Heart right ventricle (tissue), 16 donors: ENCODE measurements around the gene VPS13D. TPM values are rescaled to one million over a fixed set of nuclear protein-coding genes. Genes with fewer than 3 reads are reported as not detected.

Experiments
- ATAC-seq, 8 donors: fragments of 200-7000 bp; cut with Tn5 transposase; one replicate each; pipeline ENCODE4 v1.9.1; 2020; ENCODE audit warnings: mild to moderate bottlenecking in 8 of 8, moderate library complexity in 8 of 8, moderate number of reproducible peaks in 1 of 8
- DNase-seq, 2 donors: peaks; one replicate each; pipeline ENCODE4 v3.0.0-alpha.2; 2020
- H3K27ac ChIP-seq, 10 donors: fragments of 200-600 bp; sonication (generic) in 2 of 10; one replicate each; pipeline versions ENCODE4 v1.5.0 to v1.8.0; 2020 to 2022; ENCODE audit warnings: mild to moderate bottlenecking in 3 of 10
- H3K27me3 ChIP-seq, 7 donors: fragments of 200-600 bp; one replicate each; pipeline ENCODE4 v1.8.0; 2021 to 2022; ENCODE audit warnings: mild to moderate bottlenecking in 2 of 7
- H3K36me3 ChIP-seq, 9 donors: fragments of 200-600 bp; sonication (generic) in 1 of 9; one replicate each; pipeline versions ENCODE4 v1.5.0 to v1.8.0; 2020 to 2022; ENCODE audit warnings: mild to moderate bottlenecking in 2 of 9
- H3K4me1 ChIP-seq, 9 donors: fragments of 200-600 bp; sonication (generic) in 1 of 9; one replicate each; pipeline versions ENCODE4 v1.5.0 to v1.8.0; 2020 to 2022; ENCODE audit warnings: mild to moderate bottlenecking in 4 of 9
- H3K4me3 ChIP-seq, 10 donors: fragments of 200-600 bp; sonication (generic) in 2 of 10; one replicate each; pipeline versions ENCODE4 v1.5.0 to v1.8.0; 2020 to 2022; ENCODE audit warnings: mild to moderate bottlenecking in 7 of 10, moderate library complexity in 2 of 10
- H3K9me3 ChIP-seq, 11 donors: fragments of 200-600 bp in 10 of 11; sonication (generic) in 2 of 11; one replicate each; pipeline versions ENCODE4 v1.5.0 to v1.8.0; 2013 to 2022; ENCODE audit warnings: mild to moderate bottlenecking in 2 of 11, control low read depth in 1 of 11, moderate library complexity in 1 of 11
- WGBS, 2 donors: extraction: QIAGEN DNeasy Blood & Tissue Kit; methylation state at CpG; one replicate each; pipeline ENCODE4 v1.1.7; 2013; ENCODE audit warnings: inconsistent platforms in 1 of 2; 5-methylcytosine and 5-hydroxymethylcytosine counted together
- intact Hi-C, 10 donors: fragments of 100-400 bp; cut with DNase I; formaldehyde crosslinking; loops; one replicate each; pipeline versions ENCODE4 v1.11.1 to v1.14.2; 2022
- polyA plus RNA-seq, 2 donors: library from polyadenylated mRNA; stranded (reverse); fragments of 200-250 nt; gene quantifications; one replicate each; pipeline ENCODE4 v1.2.3, GENCODE V29; 2013
- total RNA-seq, 10 donors: library from RNA; stranded (reverse); fragmentation: NEBNext Ultra II Directional in 3 of 10; extraction: Animal tissue kit (Norgen Biotek cat#: 25700) in 3 of 10; gene quantifications; one replicate each; pipeline versions ENCODE4 v1.2.1 to v1.2.4, GENCODE V29; 2021 to 2023
- TF ChIP-seq, protein P1 (sequence below), 9 donors: fragments of 200-600 bp; sonication (generic) in 2 of 9; IDR thresholded peaks; one replicate each; pipeline versions ENCODE4 v1.5.0 to v1.8.0; 2021 to 2022; ENCODE audit warnings: antibody characterized with exemption in 9 of 9, mild to moderate bottlenecking in 5 of 9, moderate library complexity in 1 of 9
- donor health status: Arrhythmogenic right ventricular cardiomyopathy.
- donor health status: ischemic (EF 13 %, LVEDD 7.1; RV severe dilation, severe dysfunction).
- donor health status: healthy with polysubstance abuse.
- donor health status: DM: no; HTN: yes; CAD: no.
- donor health status: DM: no; HTN: no; CAD: no.
- donor health status: ischemic (EF 25% LVEDD 6.9; RV normal size, moderate dysfunction).
- donor health status: ischemic (EF 25% LVEDD 5.7; RV mildly dilated, moderate dysfunction).
- donor health status: healthy.
- donor health status: DM: yes; HTN: yes; CAD: no.
- donor health status: Ischemic cardiomyopathy.
- donor health status: ischemic (EF 35%, LVEDD 5.7; RV mildly dilated, moderate dysfunction).
- donor health status: nonischemic (EF 11% LVEDD 7.7; RV severe dilation, severe dysfunction).
- donor health status: DM: yes; HTN: yes; CAD: no.
- donor health status: PGD.
- donor health status: ischemic (EF 29% LVEDD 5.4; RV normal size, mild dysfunction).
- donor health status: nonischemic (EF 23%, LVEDD 6.1; RV moderate dilation, normal function).

The VPS13D gene
- total and polyA plus RNA-seq, 12 donors: 36.9 to 161 (median 83.3) TPM

DNA sequence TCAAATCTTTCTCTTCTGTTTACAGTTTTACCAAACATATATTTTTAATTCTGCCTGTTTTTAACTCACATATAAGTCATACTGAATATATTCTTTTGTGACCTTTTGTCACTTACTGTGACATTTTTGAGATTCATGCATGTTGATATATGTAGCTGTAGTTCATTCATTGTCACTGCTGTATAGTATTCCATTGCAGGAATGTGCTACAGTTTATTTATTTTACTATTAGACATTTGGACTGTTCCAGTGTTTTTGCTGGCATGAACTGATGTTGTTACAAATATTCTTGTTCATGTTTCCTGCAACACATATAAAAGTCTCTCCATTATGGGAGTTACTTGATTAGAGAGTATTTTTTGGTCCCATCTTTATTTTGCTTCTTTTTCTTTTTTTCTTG lies 213.3 kb downstream of the VPS13D start:
- no peak overlapping the region for H3K4me3 ChIP-seq
- DNase-seq (no peak), ATAC-seq (no peak)
- peaks cover 0 to 53% (median 0%) of the 10 kb centered on the region in 9 donors for H3K36me3 ChIP-seq
- no peaks in the 10 kb centered on the region for H3K27me3 ChIP-seq
- no peak overlapping the region for H3K27ac ChIP-seq
- H3K9me3 ChIP-seq: no peaks in the 10 kb centered on the region
- intact Hi-C loops: no loop called here
- H3K4me1 ChIP-seq: peaks cover 7 to 45% (median 29%) of the 10 kb centered on the region in 9 donors
- TF ChIP-seq, protein P1, sequence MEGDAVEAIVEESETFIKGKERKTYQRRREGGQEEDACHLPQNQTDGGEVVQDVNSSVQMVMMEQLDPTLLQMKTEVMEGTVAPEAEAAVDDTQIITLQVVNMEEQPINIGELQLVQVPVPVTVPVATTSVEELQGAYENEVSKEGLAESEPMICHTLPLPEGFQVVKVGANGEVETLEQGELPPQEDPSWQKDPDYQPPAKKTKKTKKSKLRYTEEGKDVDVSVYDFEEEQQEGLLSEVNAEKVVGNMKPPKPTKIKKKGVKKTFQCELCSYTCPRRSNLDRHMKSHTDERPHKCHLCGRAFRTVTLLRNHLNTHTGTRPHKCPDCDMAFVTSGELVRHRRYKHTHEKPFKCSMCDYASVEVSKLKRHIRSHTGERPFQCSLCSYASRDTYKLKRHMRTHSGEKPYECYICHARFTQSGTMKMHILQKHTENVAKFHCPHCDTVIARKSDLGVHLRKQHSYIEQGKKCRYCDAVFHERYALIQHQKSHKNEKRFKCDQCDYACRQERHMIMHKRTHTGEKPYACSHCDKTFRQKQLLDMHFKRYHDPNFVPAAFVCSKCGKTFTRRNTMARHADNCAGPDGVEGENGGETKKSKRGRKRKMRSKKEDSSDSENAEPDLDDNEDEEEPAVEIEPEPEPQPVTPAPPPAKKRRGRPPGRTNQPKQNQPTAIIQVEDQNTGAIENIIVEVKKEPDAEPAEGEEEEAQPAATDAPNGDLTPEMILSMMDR (IDR thresholded peaks at IDR 0.05): no peak

DNA sequence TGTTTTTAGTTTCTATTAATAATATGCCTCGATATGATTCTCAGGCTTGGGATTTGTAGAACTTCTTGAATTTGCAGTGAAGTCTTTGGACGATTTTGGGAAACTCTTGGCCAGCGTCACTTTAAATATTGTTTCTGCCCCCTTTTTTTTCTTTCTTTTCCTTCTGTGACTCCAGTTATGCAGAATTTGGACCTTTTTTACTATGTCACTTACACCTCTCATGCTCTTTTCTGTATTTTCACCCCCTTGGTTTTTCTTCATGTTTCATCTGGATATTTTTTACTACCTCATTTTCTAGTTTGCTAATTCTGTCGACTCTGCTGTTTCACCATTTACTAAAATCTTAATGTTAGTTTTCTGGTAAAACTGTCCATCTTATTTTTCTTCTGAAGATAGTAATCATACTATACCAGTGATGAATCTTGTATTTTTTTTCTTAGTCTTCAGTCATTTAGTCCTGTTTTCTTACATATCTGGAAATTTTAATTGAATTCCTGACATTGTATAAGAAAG lies 214.6 kb downstream of the VPS13D start:
- no peak overlapping the region for H3K4me3 ChIP-seq
- H3K4me1 ChIP-seq: peaks cover 13 to 48% (median 31%) of the 10 kb centered on the region in 9 donors
- H3K36me3 ChIP-seq: peaks cover 0 to 40% (median 0%) of the 10 kb centered on the region in 9 donors
- TF ChIP-seq, protein P1 (IDR thresholded peaks at IDR 0.05): no peak
- intact Hi-C loops: no loop called here
- no peak overlapping the region for H3K27ac ChIP-seq
- no peak for DNase-seq
- no peaks in the 10 kb centered on the region for H3K9me3 ChIP-seq
- no peaks in the 10 kb centered on the region for H3K27me3 ChIP-seq
- ATAC-seq: no peak
- WGBS, 2 donors: 92 to 93% methylated on average over 4 of the region's 4 CpGs

DNA sequence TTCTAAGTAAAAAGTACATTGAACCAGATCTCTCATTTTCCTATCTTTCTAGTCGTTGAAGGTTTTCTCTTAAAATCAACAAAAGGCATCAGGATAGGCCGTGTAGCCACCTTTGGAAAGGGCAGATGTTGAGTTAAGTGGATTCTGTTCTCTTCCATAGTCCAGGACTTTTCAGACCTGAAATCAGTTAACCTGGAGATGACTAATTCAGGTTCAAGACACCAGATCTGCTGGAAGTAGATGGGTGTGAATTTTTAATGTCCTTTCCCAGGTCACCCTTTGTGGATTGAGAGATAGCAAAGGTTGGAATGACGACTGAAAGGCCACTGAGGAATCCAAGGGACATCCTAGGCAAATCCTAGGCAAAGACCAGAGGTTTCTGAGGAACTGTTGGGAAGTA lies 215.4 kb downstream of the VPS13D start:
- Histone ChIP-seq H3K36me3 (peaks cover 0 to 38% (median 0%) of the 10 kb centered on the region in 9 donors), H3K4me3 (no peak overlapping the region), H3K27me3 (no peaks in the 10 kb centered on the region), H3K4me1 (peaks cover 19 to 57% (median 38%) of the 10 kb centered on the region in 9 donors), H3K9me3 (no peaks in the 10 kb centered on the region), H3K27ac (no peak overlapping the region)
- ATAC-seq: no peak
- TF ChIP-seq, protein P1 (IDR thresholded peaks at IDR 0.05): no peak
- no peak for DNase-seq
- 77 to 83% methylated on average over 3 of the region's 3 CpGs for WGBS, 2 donors
- intact Hi-C loops: no loop called here

DNA sequence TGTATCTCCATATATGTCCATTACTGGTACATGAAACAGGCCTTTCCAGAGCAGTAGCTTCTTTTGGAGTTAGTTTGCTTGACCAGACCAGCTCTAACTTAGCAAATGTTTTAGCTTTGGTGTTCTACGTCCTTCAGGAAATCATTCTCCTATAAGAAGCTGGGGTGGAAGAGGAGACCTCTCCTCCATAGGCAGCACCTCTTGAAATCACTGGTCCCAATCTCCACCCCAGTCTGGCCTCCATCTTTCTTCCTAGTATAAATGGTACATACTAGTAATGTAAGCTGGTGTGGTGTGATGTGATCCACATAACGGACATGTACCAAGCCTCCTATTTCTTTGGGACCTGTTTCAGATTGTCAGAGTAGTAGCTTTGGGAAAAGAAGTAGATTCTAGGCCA lies 216.8 kb downstream of the VPS13D start:
- ATAC-seq (no peak), DNase-seq (no peak)
- TF ChIP-seq, protein P1 (IDR thresholded peaks at IDR 0.05): no peak
- 97% methylated on average over 2 of the region's 2 CpGs for WGBS, 2 donors
- Histone ChIP-seq H3K9me3 (no peaks in the 10 kb centered on the region), H3K36me3 (peaks cover 0 to 39% (median 0%) of the 10 kb centered on the region in 9 donors), H3K4me3 (no peak overlapping the region), H3K4me1 (peaks cover 26 to 69% (median 52%) of the 10 kb centered on the region in 9 donors), H3K27ac (peak overlapping the region in 1 of 10 donors; percentile 2), H3K27me3 (no peaks in the 10 kb centered on the region)
- intact Hi-C loops: no loop called here
